ENCODE data around the gene KCTD11. TPM values are rescaled to one million over a fixed set of nuclear protein-coding genes. Genes with fewer than 3 reads are reported as not detected.
A peak's percentile ranks its signal among the peaks of the same experiment; 100 is the strongest.

Gene KCTD11
- total and polyA plus RNA-seq, 2 experiments from 2014 or later: 14.0 to 15.9 TPM

- Histone ChIP-seq H3K27me3 (no peaks in the 10 kb centered on the region), H3K27ac (no peak overlapping the region), H3K4me3 (peak overlapping the region; percentile 74), H3K4me1 (ENCODE audit: low read depth) (peaks cover 4% of the 10 kb centered on the region), H3K36me3 (no peaks in the 10 kb centered on the region), H3K9me3 (ENCODE audit: low read depth) (no peaks in the 10 kb centered on the region)
- no peak for TF ChIP-seq CTCF (IDR thresholded peaks at IDR 0.05; ENCODE audit: low read depth, low read length)
- no peak for DNase-seq (ENCODE audit: low read depth in 1 of 2, low spot score in 1 of 2)
These were observed 41.0 kb downstream of the KCTD11 start for GRCh38 chr17:7392696-7393612.

- DNase-seq (ENCODE audit: low read depth in 1 of 2, low spot score in 1 of 2): peak; percentile 16 to 60
These were observed 41.9 kb downstream of the KCTD11 start for GRCh38 chr17:7393613-7394451.

GRCh38 chr17:7394452-7395191, 42.7 kb downstream of the KCTD11 start, which contains the start of gene PLSCR3:
PLSCR3 (minus strand) TSS chr17:7394525; CDS start chr17:7394110, 415 bp downstream.
- peak; percentile 40 for TF ChIP-seq CTCF (IDR thresholded peaks at IDR 0.05; ENCODE audit: low read depth, low read length)
- H3K36me3 ChIP-seq: no peaks in the 10 kb centered on the region

More at GRCh38 chr17:7393613-7394451, 41.9 kb downstream of the KCTD11 start:
- no peak for TF ChIP-seq CTCF (IDR thresholded peaks at IDR 0.05; ENCODE audit: low read depth, low read length)
- H3K9me3 ChIP-seq (ENCODE audit: low read depth): no peaks in the 10 kb centered on the region
- H3K4me3 ChIP-seq: peak overlapping the region; percentile 74
- H3K27ac ChIP-seq: no peak overlapping the region
- H3K36me3 ChIP-seq: no peaks in the 10 kb centered on the region
- peaks cover 4% of the 10 kb centered on the region for H3K4me1 ChIP-seq (ENCODE audit: low read depth)
- H3K27me3 ChIP-seq: no peaks in the 10 kb centered on the region

GRCh38 chr17:7396147-7396546, 44.2 kb downstream of the KCTD11 start:
- TF ChIP-seq CTCF (IDR thresholded peaks at IDR 0.05; ENCODE audit: low read depth, low read length): no peak
- Histone ChIP-seq H3K36me3 (no peaks in the 10 kb centered on the region), H3K9me3 (ENCODE audit: low read depth) (no peaks in the 10 kb centered on the region), H3K4me1 (ENCODE audit: low read depth) (peaks cover 4% of the 10 kb centered on the region), H3K4me3 (no peak overlapping the region), H3K27ac (no peak overlapping the region), H3K27me3 (no peaks in the 10 kb centered on the region)
- no peak for DNase-seq (ENCODE audit: low read depth in 1 of 2, low spot score in 1 of 2)

More at GRCh38 chr17:7394452-7395191, 42.7 kb downstream of the KCTD11 start, which contains the start of gene PLSCR3:
- H3K4me1 ChIP-seq (ENCODE audit: low read depth): peaks cover 4% of the 10 kb centered on the region
- no peaks in the 10 kb centered on the region for H3K9me3 ChIP-seq (ENCODE audit: low read depth)
- peak within 1 kb of the TSS; percentile 74 for H3K4me3 ChIP-seq
- H3K27me3 ChIP-seq: no peaks in the 10 kb centered on the region
- peak within 1 kb of the TSS; percentile 87 for H3K27ac ChIP-seq
- DNase-seq (ENCODE audit: low read depth in 1 of 2, low spot score in 1 of 2): peak; percentile 89 to 93

GRCh38 chr17:7398612-7399011, 46.6 kb downstream of the KCTD11 start:
- DNase-seq (ENCODE audit: low read depth in 1 of 2, low spot score in 1 of 2): no peak
- no peaks in the 10 kb centered on the region for H3K36me3 ChIP-seq
- H3K4me3 ChIP-seq: no peak overlapping the region
- H3K4me1 ChIP-seq (ENCODE audit: low read depth): peaks cover 13% of the 10 kb centered on the region
- no peak for TF ChIP-seq CTCF (IDR thresholded peaks at IDR 0.05; ENCODE audit: low read depth, low read length)
- H3K27ac ChIP-seq: no peak overlapping the region
- H3K27me3 ChIP-seq: no peaks in the 10 kb centered on the region
- H3K9me3 ChIP-seq (ENCODE audit: low read depth): no peaks in the 10 kb centered on the region

Data from cardiac muscle cell (in vitro differentiated cells and primary cell).